Measurements from ENCODE around the gene IFITM10. TPM values are rescaled to one million over a fixed set of nuclear protein-coding genes. Genes with fewer than 3 reads are reported as not detected.

The IFITM10 gene
- polyA plus RNA-seq, 1 of the 3 experiments (the other 2 are of a cell fraction): 0.21 TPM

GRCh38 chr11:1744891-1745700, 5.3 kb downstream of the IFITM10 start:
- Histone ChIP-seq H3K9ac (no peak overlapping the region), H3K4me2 (no peak overlapping the region), H3K27me3 (ENCODE audit: insufficient read depth) (no peaks in the 10 kb centered on the region), H3K9me2 (no peaks in the 10 kb centered on the region), H3F3A (replicated peaks; ENCODE audit: insufficient read depth) (peaks cover 7% of the 10 kb centered on the region), H3K27ac (ENCODE audit: low read depth in 2 of 2, low read length in 1 of 2) (peak overlapping the region in 1 of 2 experiments; percentile 92; a peak in 2 of 4 replicates), H2AFZ (ENCODE audit: low read depth) (no peak overlapping the region), H3K79me2 (ENCODE audit: insufficient read depth) (no peaks in the 10 kb centered on the region), H4K20me1 (ENCODE audit: insufficient read depth) (no peaks in the 10 kb centered on the region), H3K4me1 (ENCODE audit: control insufficient read depth in 1 of 2, insufficient read depth in 2 of 2, low read depth in 1 of 2, low read length in 1 of 2) (peaks cover 0 to 60% of the 10 kb centered on the region in 2 experiments; a peak in 1 of 4 replicates), H3K9me3 (no peaks in the 10 kb centered on the region), H3K36me3 (replicated peaks in 1 of 2; ENCODE audit: control insufficient read depth in 1 of 2, insufficient read depth in 2 of 2, low read length in 1 of 2) (no peaks in the 10 kb centered on the region), H3K4me3 (ENCODE audit: low read depth in 2 of 2, low read length in 1 of 2) (no peak overlapping the region)
- peak; percentile 88 for DNase-seq
- 43% methylated on average over 11 of the region's 18 CpGs for WGBS (ENCODE audit: low lambda C conversion rate)
- POLR2A ChIA-PET: interaction anchor here (0.6 to 0.9 kb wide), 3 partner anchors 51 to 159 kb away, joined by 3 to 7 read pairs (median 3); no protein-coding TSS in a partner anchor
- TF ChIP-seq EP300 (IDR thresholded peaks at IDR 0.05; ENCODE audit: borderline replicate concordance in 1 of 2, low read depth in 1 of 2, low read length in 1 of 2) (peak in 1 of 2 experiments; percentile 87; a peak in 2 of 4 replicates), RAD21 (IDR thresholded peaks at IDR 0.05; ENCODE audit: low read length) (peak; percentile 17; the same call in 1 of the 2 replicates), TAF1 (IDR thresholded peaks at IDR 0.05; ENCODE audit: borderline replicate concordance, low read depth, low read length) (no peak), CHD2 (IDR thresholded peaks at IDR 0.05; ENCODE audit: low read length, partially characterized antibody) (peak; percentile 74), ZBTB33 (IDR thresholded peaks at IDR 0.05; ENCODE audit: borderline replicate concordance, low read depth) (no peak), MXI1 (IDR thresholded peaks at IDR 0.05; ENCODE audit: low read depth, low read length) (peak; percentile 50; the same call in 1 of the 2 replicates), FOXJ3 (CRISPR knock-in tag; IDR thresholded peaks at IDR 0.05) (peak; percentile 89), RCOR1 (IDR thresholded peaks at IDR 0.05; ENCODE audit: low read length) (peak; percentile 54; the same call in 1 of the 2 replicates), NFIC (IDR thresholded peaks at IDR 0.05; ENCODE audit: borderline replicate concordance) (no peak)
- CTCF ChIA-PET: interaction anchor here (0.5 to 2.6 kb wide), 11 partner anchors 21 to 407 kb away, joined by 3 to 26 read pairs (median 3); no protein-coding TSS in a partner anchor

- CTCF ChIA-PET: interaction anchor here (0.5 to 2.6 kb wide), 14 partner anchors 18 to 407 kb away, joined by 3 to 26 read pairs (median 3); no protein-coding TSS in a partner anchor
- 0 out of 2 replicates have a peak, but pooled peaks have one; percentile 28 for TF ChIP-seq RFX5 (IDR thresholded peaks at IDR 0.05; ENCODE audit: low read length)
- TF ChIP-seq RCOR1 (IDR thresholded peaks at IDR 0.05; ENCODE audit: low read length): 0 out of 2 replicates have a peak, but pooled peaks have one; percentile 4
- TF ChIP-seq USF1 (IDR thresholded peaks at IDR 0.05; ENCODE audit: borderline replicate concordance, low read depth): no peak
- WGBS (ENCODE audit: low lambda C conversion rate): 56% methylated on average over 15 of the region's 23 CpGs
Observed at GRCh38 chr11:1744137-1744886, 6.1 kb downstream of the IFITM10 start.

More at GRCh38 chr11:1744137-1744886, 6.1 kb downstream of the IFITM10 start:
- Histone ChIP-seq H3K4me2 (no peak overlapping the region), H3K27ac (ENCODE audit: low read depth in 2 of 2, low read length in 1 of 2) (peak overlapping the region in 1 of 2 experiments; percentile 92; a peak in 2 of 4 replicates), H3F3A (replicated peaks; ENCODE audit: insufficient read depth) (peaks cover 7% of the 10 kb centered on the region), H3K4me1 (ENCODE audit: control insufficient read depth in 1 of 2, insufficient read depth in 2 of 2, low read depth in 1 of 2, low read length in 1 of 2) (peaks cover 0 to 52% of the 10 kb centered on the region in 2 experiments; a peak in 1 of 4 replicates), H3K9ac (no peak overlapping the region), H3K36me3 (replicated peaks in 1 of 2; ENCODE audit: control insufficient read depth in 1 of 2, insufficient read depth in 2 of 2, low read length in 1 of 2) (no peaks in the 10 kb centered on the region), H3K9me3 (no peaks in the 10 kb centered on the region), H3K9me2 (no peaks in the 10 kb centered on the region), H3K27me3 (ENCODE audit: insufficient read depth) (no peaks in the 10 kb centered on the region), H3K79me2 (ENCODE audit: insufficient read depth) (no peaks in the 10 kb centered on the region), H4K20me1 (ENCODE audit: insufficient read depth) (no peaks in the 10 kb centered on the region), H3K4me3 (ENCODE audit: low read depth in 2 of 2, low read length in 1 of 2) (no peak overlapping the region), H2AFZ (ENCODE audit: low read depth) (no peak overlapping the region)
- DNase-seq: peak; percentile 63
- POLR2A ChIA-PET: interaction anchor here (1.1 kb wide), 1 partner anchor 50 kb away, joined by 4 read pairs; no protein-coding TSS in a partner anchor

Measured in SK-N-SH (cell line).